KOPT-K1 (cell line): ENCODE results near the gene CMTM8.
"Not testable (repeated sequence)": the region's sequence is repeated elsewhere in the genome, so short reads cannot be mapped to it uniquely, and the experiment has no call there.

Source experiments
- H3K27ac ChIP-seq: fragments of 200-600 bp; sonication (generic); 2 replicates; pipeline ENCODE4 v1.5.1; 2016; ENCODE audit warnings: antibody characterized with exemption, mild to moderate bottlenecking, low read depth, low read length; ENCODE audit not compliant: poor library complexity, severe bottlenecking
- H3K36me3 ChIP-seq: fragments of 200-600 bp; sonication (generic); 2 replicates; pipeline ENCODE4 v1.5.1; 2017; ENCODE audit warnings: antibody characterized with exemption, mild to moderate bottlenecking, low read length, moderate library complexity; ENCODE audit not compliant: insufficient read depth
- H3K9me3 ChIP-seq: fragments of 200-600 bp; sonication (generic); 2 replicates; pipeline ENCODE4 v1.5.1; 2017; ENCODE audit warnings: antibody characterized with exemption, low read length, mild to moderate bottlenecking; ENCODE audit not compliant: insufficient read depth, poor library complexity, severe bottlenecking

Gene CMTM8

GRCh38 chr3:32238453-32239306 is at the start of gene CMTM8:
TSS of gene CMTM8 (plus strand) at chr3:32238680. CDS start at chr3:32238973, 293 bp downstream.
- no peaks in the 10 kb centered on the region for H3K9me3 ChIP-seq
- H3K36me3 ChIP-seq, result no peaks in the 10 kb centered on the region
- H3K27ac ChIP-seq, result peak within 1 kb of the TSS; percentile 56

GRCh38 chr3:32189693-32190092 is 48.8 kb upstream of the CMTM8 start:
- H3K27ac ChIP-seq, result no peak overlapping the region
- H3K36me3 ChIP-seq, result no peaks in the 10 kb centered on the region
- H3K9me3 ChIP-seq, result no peaks in the 10 kb centered on the region

GRCh38 chr3:32190556-32190955 is 47.9 kb upstream of the CMTM8 start:
- not testable (repeated sequence) for H3K36me3 ChIP-seq, H3K9me3 ChIP-seq, H3K27ac ChIP-seq

DNA sequence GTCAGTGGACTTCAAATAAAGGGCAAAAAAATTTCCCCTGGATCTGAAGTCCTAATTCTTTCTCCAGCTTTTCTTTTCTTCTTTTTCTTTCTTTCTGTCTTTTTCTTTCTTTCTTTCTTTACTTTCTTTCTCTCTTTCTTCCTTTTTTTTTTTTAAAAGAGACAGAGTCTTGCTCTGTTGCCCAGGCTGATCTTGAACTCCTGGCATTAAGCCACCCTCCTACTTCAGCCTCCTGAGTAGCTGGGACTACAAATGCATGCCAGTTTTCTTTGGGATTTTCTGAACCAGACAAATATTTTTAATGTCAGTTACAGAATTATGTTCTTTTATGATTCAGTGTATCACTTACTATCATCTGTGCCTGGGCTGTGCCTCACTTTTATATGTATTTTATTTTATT is 45.4 kb upstream of the CMTM8 start:
- H3K9me3 ChIP-seq, result no peaks in the 10 kb centered on the region
- H3K36me3 ChIP-seq, result no peaks in the 10 kb centered on the region
- H3K27ac ChIP-seq, result no peak overlapping the region

DNA sequence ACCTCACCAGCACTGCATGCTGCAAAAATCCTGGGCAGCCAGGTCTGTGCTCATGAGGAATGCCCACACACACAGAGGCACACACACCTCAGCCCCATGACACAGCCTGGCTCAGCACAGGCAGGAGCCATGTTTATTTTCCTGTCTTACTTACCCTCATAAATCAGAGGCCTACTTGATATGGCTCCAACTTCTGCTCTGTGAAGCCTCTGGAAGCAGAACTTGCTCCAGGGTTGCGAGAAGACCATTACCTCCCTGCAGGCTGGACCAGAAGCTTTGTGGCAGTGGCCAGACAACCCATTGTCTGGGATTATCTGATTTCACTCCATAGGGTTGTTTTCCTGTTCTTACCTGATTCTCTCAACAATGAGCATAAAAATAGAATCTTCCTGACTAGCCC is 43.8 kb upstream of the CMTM8 start:
- Histone ChIP-seq H3K27ac (no peak overlapping the region), H3K9me3 (no peaks in the 10 kb centered on the region), H3K36me3 (no peaks in the 10 kb centered on the region)

GRCh38 chr3:32195995-32196540 is 42.4 kb upstream of the CMTM8 start:
- Histone ChIP-seq H3K27ac (no peak overlapping the region), H3K9me3 (no peaks in the 10 kb centered on the region), H3K36me3 (no peaks in the 10 kb centered on the region)

DNA sequence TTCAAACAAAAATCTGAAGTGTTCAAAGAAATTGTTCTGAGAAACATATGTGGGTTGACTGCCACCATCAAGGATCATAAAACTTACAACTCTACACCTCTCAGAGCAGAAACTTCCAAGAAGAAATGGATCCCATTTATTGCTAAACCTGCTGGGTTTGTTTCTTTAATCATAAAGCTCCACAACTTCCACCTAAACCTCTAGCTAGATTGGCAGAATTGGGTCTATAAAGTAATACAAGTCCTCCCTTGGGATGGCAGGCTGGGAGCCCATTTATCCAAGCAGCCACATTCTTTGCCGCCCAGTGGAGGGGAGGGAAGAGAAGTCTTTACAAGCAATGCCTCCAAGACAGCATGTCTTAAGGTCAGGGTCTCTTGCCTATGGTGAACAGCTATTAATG is 40.5 kb upstream of the CMTM8 start:
- H3K36me3 ChIP-seq, result no peaks in the 10 kb centered on the region
- H3K9me3 ChIP-seq, result no peaks in the 10 kb centered on the region
- H3K27ac ChIP-seq, result no peak overlapping the region

DNA sequence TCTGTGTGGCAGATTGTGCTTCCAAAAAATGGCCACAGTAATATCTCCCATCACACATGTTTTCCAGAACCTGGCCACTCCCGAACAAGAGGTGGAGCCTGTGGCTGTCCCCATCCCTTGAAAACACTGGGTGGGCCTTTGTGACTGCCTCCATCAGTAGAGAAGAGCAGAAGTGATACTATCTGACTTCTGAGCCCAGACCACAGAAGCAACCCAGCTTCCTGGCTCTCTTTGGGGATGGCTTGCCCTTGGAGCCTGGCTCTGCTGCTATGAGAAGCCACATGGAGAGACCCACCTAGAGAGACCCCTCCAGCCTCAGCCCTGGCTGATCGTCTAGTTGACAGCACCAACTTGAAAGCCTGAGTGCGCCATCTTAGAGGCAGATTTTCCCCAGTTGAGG is 39.8 kb upstream of the CMTM8 start:
- Histone ChIP-seq H3K36me3 (no peaks in the 10 kb centered on the region), H3K9me3 (no peaks in the 10 kb centered on the region), H3K27ac (no peak overlapping the region)

DNA sequence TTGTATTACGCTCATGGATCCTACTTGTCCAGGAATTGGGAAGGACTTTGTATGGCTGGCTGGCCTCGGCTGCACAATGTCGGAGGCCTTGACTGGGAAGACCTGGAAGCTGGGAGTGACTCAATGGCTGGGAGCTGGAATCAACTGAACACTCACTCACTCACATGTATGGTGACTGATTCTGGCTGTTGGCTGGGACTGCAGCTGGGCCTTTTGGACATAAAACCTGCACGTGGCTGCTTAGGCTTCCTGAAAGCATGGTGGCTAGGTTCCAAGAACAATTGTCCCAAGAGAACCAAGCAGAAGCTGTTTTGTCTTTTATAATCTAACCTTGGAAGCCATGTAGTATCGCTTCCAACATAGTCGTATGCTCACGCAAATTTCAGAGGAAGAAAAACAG is 38.0 kb upstream of the CMTM8 start:
- Histone ChIP-seq H3K36me3 (no peaks in the 10 kb centered on the region), H3K9me3 (no peaks in the 10 kb centered on the region), H3K27ac (no peak overlapping the region)

GRCh38 chr3:32200992-32201758 is 37.3 kb upstream of the CMTM8 start:
- no peaks in the 10 kb centered on the region for H3K9me3 ChIP-seq
- H3K27ac ChIP-seq, result no peak overlapping the region
- no peaks in the 10 kb centered on the region for H3K36me3 ChIP-seq

GRCh38 chr3:32202496-32202895 is 36.0 kb upstream of the CMTM8 start:
- H3K9me3 ChIP-seq, result no peaks in the 10 kb centered on the region
- no peaks in the 10 kb centered on the region for H3K36me3 ChIP-seq
- no peak overlapping the region for H3K27ac ChIP-seq

GRCh38 chr3:32203854-32204253 is 34.6 kb upstream of the CMTM8 start:
- no peaks in the 10 kb centered on the region for H3K36me3 ChIP-seq
- no peak overlapping the region for H3K27ac ChIP-seq
- no peaks in the 10 kb centered on the region for H3K9me3 ChIP-seq

DNA sequence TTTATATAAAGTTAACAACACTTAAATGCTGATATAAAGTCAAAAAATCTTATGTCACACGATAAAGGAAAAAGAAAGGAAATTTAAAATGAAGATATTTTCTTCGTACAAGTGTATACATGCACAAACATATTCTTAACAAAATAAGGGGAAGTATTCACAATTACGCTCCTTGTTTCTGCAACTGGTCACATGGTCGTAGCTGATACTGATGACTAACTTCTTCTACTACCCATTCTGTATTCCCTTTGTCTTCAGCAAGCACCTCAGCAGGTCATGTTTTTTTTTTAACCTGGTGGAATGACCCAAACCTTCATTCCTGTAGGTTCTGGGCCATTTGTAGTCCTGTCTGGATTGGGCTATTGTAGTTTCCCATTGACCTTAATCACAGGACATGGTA is 30.0 kb upstream of the CMTM8 start:
- Histone ChIP-seq H3K9me3 (no peaks in the 10 kb centered on the region), H3K36me3 (no peaks in the 10 kb centered on the region), H3K27ac (no peak overlapping the region)

DNA sequence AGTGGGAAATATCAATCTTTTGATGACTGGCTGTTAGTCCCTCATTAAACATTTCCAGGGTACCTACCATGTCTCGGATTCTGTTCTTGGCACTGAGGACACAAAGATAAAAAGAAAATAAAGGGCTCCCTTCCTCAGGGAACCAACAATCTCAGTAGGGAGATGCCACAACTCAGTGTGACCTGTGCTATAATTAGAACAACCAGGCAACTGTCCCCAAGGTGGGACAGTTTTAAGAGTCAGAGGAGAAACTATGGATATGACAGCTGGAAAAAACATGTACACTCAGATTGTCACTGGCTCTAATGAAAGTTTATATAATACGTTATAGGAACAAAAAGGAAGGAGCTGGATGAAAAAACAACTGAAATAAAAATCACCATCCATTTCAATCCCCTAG is 23.3 kb upstream of the CMTM8 start:
- Histone ChIP-seq H3K9me3 (no peaks in the 10 kb centered on the region), H3K27ac (no peak overlapping the region), H3K36me3 (no peaks in the 10 kb centered on the region)

DNA sequence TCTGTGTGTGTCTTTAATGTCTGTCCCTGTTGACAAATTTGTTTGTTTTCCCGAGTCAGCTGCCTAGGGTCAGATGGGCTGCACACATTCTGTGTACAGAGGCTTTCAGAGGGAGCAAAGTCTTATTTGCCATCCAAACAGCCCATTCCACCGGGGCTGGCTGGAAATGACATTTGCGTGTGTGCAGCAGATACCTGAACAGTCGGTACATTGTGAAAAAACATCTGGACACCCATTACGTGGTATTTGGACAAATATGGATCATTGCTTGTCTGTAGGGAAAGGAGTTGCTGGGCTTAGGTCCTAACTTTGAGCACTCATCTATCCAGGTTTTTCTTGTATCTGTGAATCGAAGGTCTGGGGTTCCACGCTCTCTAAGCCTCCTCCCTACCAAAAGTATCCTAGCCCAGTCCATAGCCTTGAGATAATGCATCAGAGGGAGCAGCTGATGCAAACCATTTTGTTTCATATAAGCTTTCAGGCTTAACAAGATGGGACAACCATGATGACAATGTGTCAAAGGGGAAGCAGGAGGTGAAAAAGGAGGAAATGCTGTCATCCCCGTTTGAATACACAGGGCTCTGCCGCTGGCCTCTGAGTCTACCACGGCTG is 22.2 kb upstream of the CMTM8 start:
- no peak overlapping the region for H3K27ac ChIP-seq
- no peaks in the 10 kb centered on the region for H3K36me3 ChIP-seq

More for the DNA sequence above, 22.2 kb upstream of the CMTM8 start:
- H3K9me3 ChIP-seq, result no peaks in the 10 kb centered on the region
